ENCODE data around the gene EGLN1.

EGLN1 gene

GRCh38 chr1:231418101-231418740 is 3.9 kb downstream of the EGLN1 start:
- Histone ChIP-seq H3K9ac (ENCODE audit: low read depth, low read length) (peak overlapping the region; percentile 76), H4K20me1 (ENCODE audit: insufficient read depth, low read length) (peaks cover 49% of the 10 kb centered on the region), H3K27ac (ENCODE audit: low read length) (no peak overlapping the region), H3K4me1 (ENCODE audit: insufficient read depth, low read length) (peaks cover 82% of the 10 kb centered on the region), H2AFZ (ENCODE audit: low read depth, low read length) (no peak overlapping the region), H3K4me2 (ENCODE audit: insufficient read depth, low read length) (peak overlapping the region; percentile 99), H3K27me3 (ENCODE audit: insufficient read depth, low read length, poor library complexity) (no peaks in the 10 kb centered on the region), H3K9me3 (ENCODE audit: insufficient read depth, low read length, severe bottlenecking) (no peaks in the 10 kb centered on the region), H3K36me3 (ENCODE audit: insufficient read depth, low read length) (peaks cover 34% of the 10 kb centered on the region), H3K4me3 (ENCODE audit: low read depth in 1 of 2, low read length in 2 of 2) (peak overlapping the region; percentile 5 to 92; a peak in 3 of 4 replicates), H3K79me2 (ENCODE audit: insufficient read depth, low read length) (peaks cover 88% of the 10 kb centered on the region)
- TF ChIP-seq EZH2 (IDR thresholded peaks at IDR 0.05; ENCODE audit: borderline replicate concordance, low read depth, low read length, severe bottlenecking) (no peak), CTCF (IDR thresholded peaks at IDR 0.05; ENCODE audit: borderline replicate concordance, extremely low read depth, low read length, poor library complexity, severe bottlenecking) (no peak)
- no peak for DNase-seq
- ATAC-seq (ENCODE audit: insufficient read depth, low read depth), result no peak

GRCh38 chr1:231417513-231417912 is 4.6 kb downstream of the EGLN1 start:
- peaks cover 76% of the 10 kb centered on the region for H3K4me1 ChIP-seq (ENCODE audit: insufficient read depth, low read length)
- H3K79me2 ChIP-seq (ENCODE audit: insufficient read depth, low read length), result peaks cover 95% of the 10 kb centered on the region
- H2AFZ ChIP-seq (ENCODE audit: low read depth, low read length), result no peak overlapping the region
- ATAC-seq (ENCODE audit: insufficient read depth, low read depth) (no peak), DNase-seq (no peak)
- peaks cover 54% of the 10 kb centered on the region for H4K20me1 ChIP-seq (ENCODE audit: insufficient read depth, low read length)
- H3K27ac ChIP-seq (ENCODE audit: low read length), result no peak overlapping the region
- H3K4me2 ChIP-seq (ENCODE audit: insufficient read depth, low read length), result peak overlapping the region; percentile 99
- TF ChIP-seq EZH2 (IDR thresholded peaks at IDR 0.05; ENCODE audit: borderline replicate concordance, low read depth, low read length, severe bottlenecking), result no peak
- no peak for TF ChIP-seq CTCF (IDR thresholded peaks at IDR 0.05; ENCODE audit: borderline replicate concordance, extremely low read depth, low read length, poor library complexity, severe bottlenecking)
- H3K4me3 ChIP-seq (ENCODE audit: low read depth in 1 of 2, low read length in 2 of 2), result peak overlapping the region in 1 of 2 experiments; percentile 92; a peak in 2 of 4 replicates
- peaks cover 41% of the 10 kb centered on the region for H3K36me3 ChIP-seq (ENCODE audit: insufficient read depth, low read length)
- no peaks in the 10 kb centered on the region for H3K27me3 ChIP-seq (ENCODE audit: insufficient read depth, low read length, poor library complexity)
- peak overlapping the region; percentile 76; the same call in 1 of the 2 replicates for H3K9ac ChIP-seq (ENCODE audit: low read depth, low read length)
- H3K9me3 ChIP-seq (ENCODE audit: insufficient read depth, low read length, severe bottlenecking), result no peaks in the 10 kb centered on the region

GRCh38 chr1:231416901-231417300 is 5.2 kb downstream of the EGLN1 start:
- Histone ChIP-seq H3K9me3 (ENCODE audit: insufficient read depth, low read length, severe bottlenecking) (no peaks in the 10 kb centered on the region), H2AFZ (ENCODE audit: low read depth, low read length) (no peak overlapping the region), H3K27me3 (ENCODE audit: insufficient read depth, low read length, poor library complexity) (no peaks in the 10 kb centered on the region), H4K20me1 (ENCODE audit: insufficient read depth, low read length) (peaks cover 57% of the 10 kb centered on the region), H3K36me3 (ENCODE audit: insufficient read depth, low read length) (peaks cover 44% of the 10 kb centered on the region), H3K27ac (ENCODE audit: low read length) (no peak overlapping the region), H3K9ac (ENCODE audit: low read depth, low read length) (peak overlapping the region; percentile 76; the same call in 1 of the 2 replicates), H3K79me2 (ENCODE audit: insufficient read depth, low read length) (peaks cover 100% of the 10 kb centered on the region), H3K4me2 (ENCODE audit: insufficient read depth, low read length) (peak overlapping the region; percentile 99), H3K4me1 (ENCODE audit: insufficient read depth, low read length) (peaks cover 74% of the 10 kb centered on the region), H3K4me3 (ENCODE audit: low read depth in 1 of 2, low read length in 2 of 2) (peak overlapping the region in 1 of 2 experiments; percentile 13; a peak in 1 of 4 replicates)
- TF ChIP-seq CTCF (IDR thresholded peaks at IDR 0.05; ENCODE audit: borderline replicate concordance, extremely low read depth, low read length, poor library complexity, severe bottlenecking), result no peak
- TF ChIP-seq EZH2 (IDR thresholded peaks at IDR 0.05; ENCODE audit: borderline replicate concordance, low read depth, low read length, severe bottlenecking), result no peak
- ATAC-seq (ENCODE audit: insufficient read depth, low read depth) (no peak), DNase-seq (no peak)

Measured in DND-41 (cell line).